ENCODE measurements around the gene ELMOD3.
"Not testable (repeated sequence)": the region's sequence is repeated elsewhere in the genome, so short reads cannot be mapped to it uniquely, and the experiment has no call there.

The ELMOD3 gene

GRCh38 chr2:85405201-85406059 is 50.9 kb downstream of the ELMOD3 start:
- H3K4me3 ChIP-seq (ENCODE audit: low read depth, low read length) = no peak overlapping the region
- DNase-seq (ENCODE audit: low read depth) = peak; percentile 50

GRCh38 chr2:85409845-85410583 is 55.4 kb downstream of the ELMOD3 start, which contains the start of gene CAPG:
TSS of gene CAPG (minus strand) at chr2:85410366. CDS start at chr2:85402145, 8,221 bp downstream.
- peak within 1 kb of the TSS; percentile 60 for H3K4me3 ChIP-seq (ENCODE audit: low read depth, low read length)
- peak; percentile 77 for DNase-seq (ENCODE audit: low read depth)
- TF ChIP-seq CTCF (IDR thresholded peaks at IDR 0.05; ENCODE audit: insufficient read depth, low read depth, low read length, missing control alignments) = no peak

More at GRCh38 chr2:85405201-85406059, 50.9 kb downstream of the ELMOD3 start:
- TF ChIP-seq CTCF (IDR thresholded peaks at IDR 0.05; ENCODE audit: insufficient read depth, low read depth, low read length, missing control alignments) = no peak

- TF ChIP-seq CTCF (IDR thresholded peaks at IDR 0.05; ENCODE audit: insufficient read depth, low read depth, low read length, missing control alignments) = no peak
- H3K4me3 ChIP-seq (ENCODE audit: low read depth, low read length) = no peak overlapping the region
- DNase-seq (ENCODE audit: low read depth) = no peak
Measured at GRCh38 chr2:85410584-85411404, 56.2 kb downstream of the ELMOD3 start.

- TF ChIP-seq CTCF (IDR thresholded peaks at IDR 0.05; ENCODE audit: insufficient read depth, low read depth, low read length, missing control alignments) = no peak
- no peak for DNase-seq (ENCODE audit: low read depth)
- no peak overlapping the region for H3K4me3 ChIP-seq (ENCODE audit: low read depth, low read length)
Measured at GRCh38 chr2:85411405-85411748, 56.8 kb downstream of the ELMOD3 start.

GRCh38 chr2:85413592-85414420 is 59.2 kb downstream of the ELMOD3 start:
- no peak for TF ChIP-seq CTCF (IDR thresholded peaks at IDR 0.05; ENCODE audit: insufficient read depth, low read depth, low read length, missing control alignments)
- no peak overlapping the region for H3K4me3 ChIP-seq (ENCODE audit: low read depth, low read length)
- no peak for DNase-seq (ENCODE audit: low read depth)

GRCh38 chr2:85414421-85414759 is 59.8 kb downstream of the ELMOD3 start:
- DNase-seq (ENCODE audit: low read depth); H3K4me3 ChIP-seq (ENCODE audit: low read depth, low read length): not testable (repeated sequence)

Measured in GM12865 (cell line).